ENCODE results near the gene SHROOM2. TPM values are rescaled to one million over a fixed set of nuclear protein-coding genes. Genes with fewer than 3 reads are reported as not detected.

Gene SHROOM2
- polyA plus RNA-seq, 4 donors, result 18.0 to 21.3 (median 19.6) TPM

DNA sequence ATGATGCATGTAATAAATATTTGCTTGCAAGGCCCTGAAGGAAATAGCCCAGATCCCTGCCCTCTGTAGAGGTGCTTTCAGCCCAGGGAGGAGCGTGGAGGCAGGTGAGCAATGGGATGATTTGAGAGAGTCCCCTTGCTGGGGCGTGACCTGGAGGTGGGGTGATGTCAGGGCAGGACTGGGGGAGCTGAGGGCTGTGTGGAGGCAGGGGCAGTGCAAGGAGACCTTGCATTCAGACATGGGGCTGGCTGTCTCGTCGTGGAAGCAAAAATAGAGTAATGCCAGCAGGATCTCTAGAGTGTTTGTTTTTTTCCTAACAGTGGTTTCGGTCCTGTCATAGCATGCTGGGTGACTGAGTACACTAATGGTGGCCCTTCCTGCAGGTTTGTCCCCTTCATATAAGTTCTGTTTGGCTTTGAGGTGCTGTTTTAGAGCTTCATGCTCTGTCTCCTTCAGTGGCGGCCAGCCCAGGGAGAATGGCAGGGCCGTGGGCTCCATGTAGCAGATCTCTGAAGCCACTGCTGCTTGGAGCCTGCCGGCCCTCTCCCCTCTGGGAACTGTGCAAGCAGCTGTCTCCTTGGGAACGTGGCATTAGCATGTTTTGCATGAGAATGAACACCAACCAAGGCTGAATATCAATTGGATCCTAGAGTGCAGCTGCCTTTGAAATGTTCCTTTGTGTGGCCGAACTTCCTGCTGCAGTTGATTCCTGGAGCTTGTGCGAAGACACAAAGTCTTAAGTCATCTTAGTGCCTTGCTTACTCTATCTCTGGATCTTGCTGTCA is 141.7 kb downstream of the SHROOM2 start:
- DNase-seq (ENCODE audit: low read depth in 4 of 4, low spot score in 3 of 4), result no peak

DNA sequence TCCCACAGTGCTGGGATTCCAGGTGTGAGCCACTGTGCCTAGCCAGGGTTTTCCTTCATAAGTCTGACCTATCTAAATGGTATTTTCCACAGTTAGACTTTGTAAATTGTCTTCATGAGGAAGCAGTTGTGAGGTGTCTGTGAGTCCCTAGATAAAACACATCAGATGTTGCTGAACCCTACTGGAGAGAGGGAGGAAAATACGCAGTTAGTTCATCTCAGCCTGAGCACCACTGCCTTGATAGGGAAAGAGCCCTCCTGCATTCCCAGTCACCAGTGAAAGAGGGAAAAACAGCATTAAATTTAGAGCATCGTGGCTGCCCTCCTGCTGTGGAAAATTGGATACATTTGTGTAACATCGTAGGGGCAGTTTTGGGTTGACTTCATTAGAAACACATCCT is 149.2 kb downstream of the SHROOM2 start:
- DNase-seq (ENCODE audit: low read depth in 4 of 4, low spot score in 3 of 4), result no peak

DNA sequence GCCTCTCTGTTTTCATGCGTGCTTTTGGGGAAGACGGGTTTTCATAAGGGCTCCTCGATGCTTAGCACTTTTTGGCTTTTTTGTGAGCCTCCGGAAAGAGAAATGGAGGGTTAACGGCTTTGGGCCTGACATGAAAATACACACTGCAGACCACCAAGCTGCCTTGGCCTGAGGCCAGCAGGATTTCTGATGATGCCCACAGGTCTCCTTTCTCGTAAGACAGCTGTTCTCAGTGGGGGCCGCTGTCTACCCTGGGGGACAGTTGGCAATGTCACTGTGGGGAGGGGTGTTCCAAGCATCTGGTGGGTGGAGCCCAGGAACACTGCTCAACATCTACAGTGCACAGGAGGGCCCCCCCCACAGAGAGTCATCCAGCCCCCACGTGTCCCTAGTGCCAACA is 151.5 kb downstream of the SHROOM2 start:
- DNase-seq (ENCODE audit: low read depth in 4 of 4, low spot score in 3 of 4), result no peak

DNA sequence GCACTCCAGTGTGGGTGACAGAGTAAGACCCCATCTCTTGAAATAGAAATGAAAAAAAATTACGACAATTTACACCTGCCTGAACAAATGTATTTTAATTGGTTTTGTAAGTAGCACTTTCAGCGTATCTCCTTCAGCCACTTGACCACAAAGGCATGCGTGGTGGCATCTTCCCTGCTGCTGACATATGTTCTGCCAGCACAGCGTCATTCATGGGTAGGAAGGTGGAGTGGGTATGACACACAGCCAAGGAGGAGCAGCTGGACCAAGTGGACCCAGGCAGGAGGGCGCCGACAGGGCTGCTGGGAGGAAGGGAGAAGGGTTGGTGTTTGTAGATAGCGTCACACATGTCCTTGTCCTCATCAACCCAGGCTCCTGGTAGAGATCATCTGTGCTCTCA is 152.3 kb downstream of the SHROOM2 start:
- DNase-seq (ENCODE audit: low read depth in 4 of 4, low spot score in 3 of 4), result no peak

DNA sequence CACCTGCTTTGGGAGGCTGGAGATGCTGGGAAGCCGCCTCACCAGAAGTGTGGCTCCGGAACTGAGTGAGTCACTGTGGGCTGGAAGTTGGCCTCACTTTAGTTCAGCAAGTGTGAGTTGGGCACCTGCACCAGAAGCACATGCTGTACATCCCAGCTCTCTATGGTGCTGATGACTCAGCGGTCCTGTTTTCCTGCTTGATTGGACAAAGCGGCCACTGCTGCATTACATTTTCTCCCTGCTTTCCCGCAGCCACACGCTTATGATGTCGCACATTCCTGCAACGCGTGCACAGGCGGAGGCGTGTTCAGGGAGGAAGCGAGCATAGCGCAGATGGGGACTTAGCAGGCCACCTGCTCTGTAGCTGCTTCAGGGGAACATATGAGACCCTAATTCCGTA is 154.2 kb downstream of the SHROOM2 start:
- DNase-seq (ENCODE audit: low read depth in 4 of 4, low spot score in 3 of 4), result no peak

DNA sequence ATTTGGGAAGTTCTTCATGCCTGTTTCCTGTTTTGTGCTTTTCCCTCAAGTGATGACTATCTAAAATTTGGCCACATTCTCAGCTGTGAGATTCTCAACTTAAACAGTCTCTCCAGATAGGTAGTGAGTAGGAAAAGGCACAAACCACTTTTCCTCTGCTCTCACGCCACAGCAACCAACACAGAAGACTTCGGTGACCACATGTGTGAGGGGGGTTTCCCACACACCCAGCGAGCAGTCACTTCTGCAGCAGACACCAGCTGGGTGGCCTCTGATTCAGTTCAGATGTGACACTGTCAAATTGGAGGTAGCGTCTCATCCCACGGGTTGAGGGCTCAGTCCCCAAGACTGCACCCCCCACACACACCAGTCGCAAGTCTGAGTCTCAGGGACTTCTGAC is 155.9 kb downstream of the SHROOM2 start:
- DNase-seq (ENCODE audit: low read depth in 4 of 4, low spot score in 3 of 4), result no peak

DNA sequence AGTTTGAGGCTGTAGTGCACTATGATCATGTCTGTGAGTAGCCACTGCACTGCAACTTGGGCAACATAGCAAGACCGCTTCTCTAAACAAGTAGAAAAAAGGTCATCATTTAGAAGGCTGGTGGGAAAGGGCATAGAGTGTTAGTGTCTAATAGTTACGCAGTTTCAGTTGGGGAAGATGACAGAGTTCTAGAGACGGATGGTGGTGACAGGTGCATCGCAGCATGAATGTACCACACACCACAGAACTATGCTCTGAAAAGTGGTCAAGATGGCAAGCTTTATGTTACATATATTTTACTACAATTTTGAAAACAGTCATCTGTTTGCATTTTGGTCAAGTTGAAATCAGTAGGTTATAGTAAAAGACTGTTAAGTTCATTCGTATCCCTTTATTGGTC is 157.2 kb downstream of the SHROOM2 start:
- DNase-seq (ENCODE audit: low read depth in 4 of 4, low spot score in 3 of 4), result no peak

DNA sequence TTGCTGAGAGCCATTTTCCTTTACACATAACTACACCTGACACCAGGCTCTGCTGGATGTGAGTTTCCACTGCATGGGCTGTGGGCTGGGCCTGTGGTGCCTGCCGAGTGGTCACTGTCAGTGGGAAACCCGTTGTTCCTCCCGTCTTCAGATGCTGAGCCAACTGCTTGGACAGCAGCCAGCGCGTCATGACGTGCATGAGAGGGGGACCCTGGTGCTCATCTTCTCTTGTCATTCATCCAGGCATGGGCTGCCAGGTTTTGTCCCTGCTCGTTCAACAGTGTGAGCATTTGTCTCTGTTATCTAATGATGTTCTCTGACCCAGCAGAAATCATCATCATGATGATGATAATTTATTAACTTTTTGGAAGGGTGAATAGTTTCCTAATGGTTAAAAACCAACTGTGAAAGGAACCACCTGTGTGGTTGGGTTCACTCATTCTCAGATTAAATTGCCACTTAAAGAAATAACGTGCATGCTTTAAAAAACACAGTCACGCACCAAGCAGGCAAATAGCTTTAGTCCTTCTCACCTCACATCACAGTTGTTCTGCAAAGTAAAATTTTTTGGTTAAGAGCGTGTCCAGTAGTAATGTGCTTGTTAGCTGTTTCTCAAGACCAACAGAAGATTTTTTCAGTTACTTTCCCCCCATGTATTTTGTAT is 161.0 kb downstream of the SHROOM2 start:
- no peak for DNase-seq (ENCODE audit: low read depth in 4 of 4, low spot score in 3 of 4)

DNA sequence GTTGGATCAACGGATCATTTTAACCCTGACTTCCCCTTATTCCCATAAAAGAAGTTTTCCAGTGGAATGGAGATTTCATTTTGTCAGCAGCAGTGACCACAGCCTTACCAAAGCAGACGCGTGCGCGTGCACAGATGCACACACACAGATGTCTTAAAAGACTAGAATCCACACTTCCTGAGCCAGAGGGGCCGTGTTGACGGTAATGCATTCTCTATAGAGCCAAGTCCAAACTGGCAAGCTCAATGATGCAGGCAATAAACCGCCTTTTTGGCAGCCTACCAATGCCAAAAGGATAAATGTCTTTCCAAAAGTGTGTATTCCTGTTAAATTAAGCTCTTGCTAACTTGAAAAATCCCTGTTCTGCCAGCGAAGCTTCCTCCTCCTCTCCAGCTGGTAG is 162.2 kb downstream of the SHROOM2 start:
- DNase-seq (ENCODE audit: low read depth in 4 of 4, low spot score in 3 of 4), result no peak

DNA sequence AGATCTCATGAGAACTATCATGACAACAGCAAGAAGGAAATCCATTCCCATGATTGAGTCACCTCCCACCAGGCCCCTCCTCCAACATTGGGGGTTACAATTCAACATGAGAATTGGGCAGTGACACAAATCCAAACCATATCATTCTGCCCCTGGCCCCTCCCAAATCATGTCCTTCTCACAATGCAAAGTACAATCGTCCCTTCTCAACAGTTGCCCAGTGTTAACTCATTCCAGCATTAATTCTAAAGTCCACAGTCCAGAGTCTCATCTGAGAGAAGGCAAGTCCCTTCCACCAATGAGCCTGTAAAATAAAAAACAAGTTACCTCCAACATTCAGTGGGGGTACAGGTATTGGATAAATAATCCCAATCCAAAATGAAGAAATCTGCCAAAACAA is 166.1 kb downstream of the SHROOM2 start:
- DNase-seq (ENCODE audit: low read depth in 4 of 4, low spot score in 3 of 4), result no peak

DNA sequence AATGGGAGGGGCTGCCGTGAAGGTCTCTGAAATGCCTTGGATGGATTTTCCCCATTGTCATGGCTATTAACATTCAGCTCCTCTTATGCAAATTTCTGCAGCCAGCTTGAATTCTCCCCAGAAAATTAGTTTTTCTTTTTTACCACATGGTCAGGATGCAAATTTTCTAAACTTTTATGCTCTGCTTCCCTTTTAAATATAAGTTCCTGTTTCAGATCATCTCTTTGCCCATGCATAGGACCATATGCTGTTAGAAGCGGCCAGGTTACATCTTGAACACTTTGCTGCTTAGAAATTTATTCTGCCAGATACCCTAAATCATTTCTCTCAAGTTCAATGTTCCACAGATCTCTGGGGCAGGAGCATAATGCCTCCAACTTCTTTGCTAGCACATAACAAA is 167.2 kb downstream of the SHROOM2 start:
- no peak for DNase-seq (ENCODE audit: low read depth in 4 of 4, low spot score in 3 of 4)

DNA sequence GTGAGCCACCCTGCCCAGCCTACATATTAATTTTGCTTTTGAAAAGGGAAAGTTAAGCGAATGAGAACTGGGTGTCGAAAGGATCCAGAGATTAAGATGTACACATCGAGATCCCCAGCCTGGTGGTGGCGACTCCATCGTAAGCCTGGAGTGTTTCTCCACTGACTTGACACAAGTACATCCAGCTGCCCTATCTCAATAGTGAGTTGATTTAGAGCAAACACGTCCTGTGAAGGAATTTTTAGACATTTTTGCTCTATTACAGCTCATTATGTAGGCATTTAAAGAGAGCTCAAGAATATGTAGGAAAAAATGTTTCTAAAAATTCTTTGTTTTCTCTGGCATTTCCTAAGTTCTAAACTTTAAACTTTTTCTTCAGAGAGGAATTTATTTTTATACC is 169.3 kb downstream of the SHROOM2 start:
- DNase-seq (ENCODE audit: low read depth in 4 of 4, low spot score in 3 of 4), result no peak

DNA sequence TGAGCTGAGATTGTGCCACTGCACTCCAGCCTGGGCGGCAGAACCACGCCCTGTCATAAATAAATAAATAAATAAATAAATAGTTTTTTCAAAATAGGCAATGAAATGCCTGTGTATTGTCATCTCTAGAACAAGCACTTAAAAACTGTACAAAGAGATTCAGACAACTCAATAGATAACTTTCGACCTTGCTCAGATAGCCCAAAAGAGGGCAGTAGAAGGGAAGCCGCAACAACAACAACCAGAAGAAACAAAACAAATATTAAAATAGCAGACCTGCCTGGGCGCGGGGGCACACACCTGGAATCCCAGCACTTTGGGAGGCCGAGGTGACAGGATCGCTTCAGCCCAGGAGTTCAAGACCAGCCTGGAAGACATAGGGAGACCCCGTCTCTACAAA is 171.5 kb downstream of the SHROOM2 start:
- DNase-seq (ENCODE audit: low read depth in 4 of 4, low spot score in 3 of 4), result no peak

DNA sequence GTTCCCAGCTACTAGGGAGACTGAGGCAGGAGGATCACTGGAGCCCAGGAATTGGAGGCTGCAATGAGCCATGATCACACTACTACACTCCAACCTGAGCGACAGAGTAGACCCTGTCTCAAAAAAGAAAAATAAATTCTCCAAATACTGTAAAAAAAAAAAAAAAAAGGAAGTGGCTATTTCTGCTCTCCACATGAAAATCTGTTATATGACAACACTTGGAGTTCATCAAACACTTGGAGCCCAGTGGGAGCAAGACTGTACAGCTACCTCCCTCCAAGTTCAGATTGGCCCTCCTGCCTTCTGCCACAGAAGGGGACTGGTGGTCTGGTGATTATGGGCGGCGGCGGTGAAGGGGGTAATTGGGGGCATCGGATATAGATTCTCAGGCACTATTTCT is 172.0 kb downstream of the SHROOM2 start:
- no peak for DNase-seq (ENCODE audit: low read depth in 4 of 4, low spot score in 3 of 4)

DNA sequence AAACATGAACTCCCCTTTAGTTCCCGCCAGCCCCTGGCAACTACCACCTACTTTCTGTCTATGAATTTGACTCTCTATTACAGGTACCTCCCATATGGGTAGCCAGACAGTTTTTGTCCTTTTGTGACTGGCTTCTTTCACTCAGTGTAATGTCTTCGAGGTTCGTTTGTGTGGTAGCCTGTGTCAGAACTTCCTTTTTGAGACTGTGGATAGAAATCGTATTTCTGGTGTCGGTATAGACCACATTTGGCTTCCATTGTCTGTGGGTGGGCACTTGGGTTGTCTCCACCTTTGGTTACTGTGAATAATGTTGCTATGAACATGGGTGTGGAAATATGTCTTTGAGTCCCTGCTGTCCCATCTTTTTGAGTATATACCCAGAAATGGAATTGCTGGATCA is 175.5 kb downstream of the SHROOM2 start:
- DNase-seq (ENCODE audit: low read depth in 4 of 4, low spot score in 3 of 4), result no peak

DNA sequence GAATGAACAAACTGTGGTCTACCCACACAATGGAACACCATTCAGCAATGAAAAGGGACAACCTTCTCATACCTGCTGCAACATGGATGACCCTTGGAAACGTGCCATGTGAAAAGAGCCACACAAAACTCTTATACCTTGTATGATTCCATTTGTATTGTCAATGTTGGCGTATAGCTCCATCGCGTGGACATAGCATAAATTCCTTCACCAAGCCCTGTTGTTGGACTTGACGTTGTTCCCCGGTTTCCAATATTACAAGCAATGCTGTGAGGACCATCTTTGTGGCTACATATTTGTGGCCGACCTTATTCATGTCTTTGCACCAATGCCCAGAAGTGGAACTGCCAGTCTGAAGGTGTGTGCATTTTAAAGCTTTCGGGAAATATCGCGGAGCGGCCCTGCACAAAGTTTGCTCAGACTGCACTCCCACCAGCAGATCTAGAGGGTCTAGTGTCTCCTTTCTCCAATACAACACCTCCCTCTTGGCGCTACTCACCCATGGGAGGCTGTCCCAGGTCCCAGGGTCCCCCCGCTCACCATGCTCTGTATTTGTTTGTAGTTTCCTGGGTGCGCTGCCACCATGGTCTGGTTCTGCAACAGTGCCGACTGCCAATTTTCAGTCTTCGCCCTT is 180.7 kb downstream of the SHROOM2 start, which contains the start of gene CLDN34:
Gene CLDN34 (plus strand): TSS at position 584 of the 634 bp plus-strand sequence. CDS start 0 bp downstream, at position 584.
- no peak for DNase-seq (ENCODE audit: low read depth in 4 of 4, low spot score in 3 of 4)

DNA sequence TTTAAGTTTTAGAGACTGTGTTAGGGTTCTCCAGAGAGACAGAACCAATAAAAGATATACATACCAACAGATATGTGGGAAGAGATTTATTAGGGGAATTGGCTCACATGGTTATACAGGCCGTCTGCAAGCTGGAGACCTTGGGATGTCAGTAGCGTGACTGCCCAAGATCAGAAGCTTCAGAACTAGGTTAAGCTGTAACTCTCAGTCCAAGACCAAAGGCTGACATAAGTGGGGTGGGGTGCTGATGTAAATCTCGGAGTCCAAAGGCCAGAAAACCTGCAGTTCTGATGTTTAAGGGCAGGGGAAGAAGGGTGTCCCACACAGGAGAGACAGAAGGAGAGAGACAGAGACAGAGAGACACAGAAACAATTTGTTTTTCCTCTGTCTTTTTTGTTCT is 191.4 kb downstream of the SHROOM2 start:
- no peak for DNase-seq (ENCODE audit: low read depth in 4 of 4, low spot score in 3 of 4)

DNA sequence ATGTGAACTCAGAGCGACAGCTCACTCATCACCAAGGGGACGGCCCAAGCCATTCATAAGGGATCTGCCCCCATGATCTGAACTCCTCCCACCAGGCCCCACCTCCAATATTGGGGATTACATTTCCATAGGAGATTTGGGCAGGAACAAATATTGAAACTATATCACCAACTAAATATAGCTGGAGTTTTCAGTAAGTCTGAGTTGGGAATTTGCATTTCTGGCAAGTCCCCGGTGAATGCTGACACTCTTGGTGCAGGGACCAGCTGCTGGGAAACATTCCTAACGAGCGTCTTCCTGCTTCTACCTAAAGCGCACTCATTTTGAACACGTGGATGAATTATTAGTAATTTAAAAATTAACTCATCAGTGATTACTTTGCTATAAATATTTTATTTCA is 194.2 kb downstream of the SHROOM2 start:
- DNase-seq (ENCODE audit: low read depth in 4 of 4, low spot score in 3 of 4), result no peak

DNA sequence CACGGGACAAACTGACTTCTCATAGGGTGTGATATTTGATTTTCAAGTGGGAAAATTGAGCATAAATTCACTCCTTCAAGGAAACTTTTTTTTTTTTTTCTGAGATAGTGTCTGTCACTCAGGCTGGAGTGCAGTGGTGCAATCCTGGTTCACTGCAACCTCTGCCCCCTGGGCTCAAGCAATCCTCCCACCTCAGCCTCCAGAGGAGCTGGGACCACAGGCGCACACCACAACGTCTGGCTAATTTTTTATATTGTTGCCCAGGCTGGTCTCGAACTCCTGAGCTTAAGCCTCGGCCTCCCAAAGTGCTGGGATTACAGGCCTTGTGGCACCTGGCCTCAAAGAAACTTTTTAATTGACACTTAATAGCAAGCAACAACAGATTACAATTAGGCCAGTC is 194.7 kb downstream of the SHROOM2 start:
- DNase-seq (ENCODE audit: low read depth in 4 of 4, low spot score in 3 of 4), result no peak

DNA sequence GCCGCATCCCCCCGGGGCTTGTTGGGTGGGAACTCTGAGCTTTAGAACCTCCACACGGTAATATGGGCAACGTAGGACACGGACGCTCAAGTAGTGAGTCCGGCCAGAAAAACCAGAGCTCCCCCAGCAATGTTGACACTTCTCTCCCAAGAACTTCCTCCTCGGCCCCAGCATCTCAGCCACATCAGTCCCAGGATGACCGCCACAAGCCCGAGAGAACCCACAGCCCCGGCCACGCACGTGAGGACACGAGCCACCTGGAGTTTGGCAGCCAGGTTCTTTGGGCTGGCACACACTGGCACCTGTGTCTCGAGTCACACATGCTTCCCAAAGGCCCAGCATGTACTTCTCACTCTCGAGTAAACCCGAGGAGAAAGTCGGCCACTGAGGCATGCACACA is 197.2 kb downstream of the SHROOM2 start:
- no peak for DNase-seq (ENCODE audit: low read depth in 4 of 4, low spot score in 3 of 4)

DNA sequence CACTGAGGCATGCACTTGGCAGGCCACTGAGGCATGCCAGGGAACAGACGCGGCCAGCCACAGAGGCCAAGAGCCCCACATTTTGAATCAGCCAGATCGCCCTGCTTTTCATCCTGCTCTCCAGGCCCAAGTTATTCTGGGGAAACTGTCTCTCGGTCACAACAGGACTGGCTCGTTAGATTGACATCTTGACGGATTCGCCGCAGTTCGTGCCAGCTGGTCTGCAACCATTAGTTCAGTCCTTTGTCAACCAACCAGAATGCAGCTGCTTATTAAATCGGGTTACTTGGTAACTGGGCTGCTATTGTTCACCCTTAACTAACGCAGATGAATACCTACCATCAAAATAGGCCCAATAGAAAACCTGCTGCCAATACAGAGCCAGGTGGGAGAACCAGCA is 197.6 kb downstream of the SHROOM2 start:
- DNase-seq (ENCODE audit: low read depth in 4 of 4, low spot score in 3 of 4), result no peak

DNA sequence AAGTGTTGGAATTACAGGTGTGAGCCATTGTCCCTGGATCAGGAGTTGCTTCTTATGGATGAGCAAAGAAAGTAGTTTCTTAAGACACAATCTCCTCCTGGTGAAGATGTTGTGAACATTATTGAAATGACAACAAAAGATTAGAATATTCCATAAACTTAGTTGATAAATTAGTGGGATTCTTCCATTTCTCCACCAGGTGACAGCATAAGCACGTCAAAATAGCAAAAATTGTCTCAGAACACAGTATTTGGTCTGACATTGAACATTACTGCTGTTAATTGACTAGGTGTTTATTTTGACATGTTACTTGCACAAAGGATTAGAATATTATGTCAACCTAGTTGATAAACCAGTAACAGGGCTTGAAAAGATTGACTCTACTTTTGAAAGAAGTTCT is 202.5 kb downstream of the SHROOM2 start:
- no peak for DNase-seq (ENCODE audit: low read depth in 4 of 4, low spot score in 3 of 4)

Measured in right renal pelvis (tissue), 4 donors.